GM12891 (cell line): ENCODE measurements around the gene CCL25.

Source experiments
- POLR2A ChIP-seq: IDR thresholded peaks from 2 replicates; pipeline ENCODE4 v1.6.1; 2011; ENCODE audit warnings: low read depth, low read length, control low read depth
- POLR2AphosphoS5 ChIP-seq: IDR thresholded peaks from 2 replicates; pipeline ENCODE4 v1.6.1; 2011; ENCODE audit warnings: low read depth, low read length, control low read depth

GRCh38 chr19:8054169-8054568 lies 1.6 kb downstream of the CCL25 start:
- no peak for TF ChIP-seq POLR2A
- no peak for TF ChIP-seq POLR2AphosphoS5
